CD4-positive, alpha-beta T cell treated with Interleukin-6 at 100 ng/mL for 8 hours (primary cell): Measurements from ENCODE around the gene AMPD1.

Experiments
- DNase-seq: peaks from one replicate; pipeline ENCODE4 v3.0.0-alpha.2; 2020; ENCODE audit warnings: mixed read lengths, low spot score

AMPD1 gene

GRCh38 chr1:114638910-114639309 is 56.4 kb downstream of the AMPD1 start:
- DNase-seq = no peak

GRCh38 chr1:114632427-114632826 is 62.9 kb downstream of the AMPD1 start:
- no peak for DNase-seq

GRCh38 chr1:114627107-114627506 is 68.2 kb downstream of the AMPD1 start:
- no peak for DNase-seq

- no peak for DNase-seq
Observed at GRCh38 chr1:114623364-114623763, 72.0 kb downstream of the AMPD1 start.
